HG03196 (cell line): Measurements from ENCODE around the gene HACD3.

Experiments used
- ATAC-seq: cut with Tn5 transposase; IDR thresholded peaks from one replicate; pipeline ENCODE4 v1.9.1; 2021; ENCODE audit not compliant: unreplicated experiment

HACD3 gene, protein sequence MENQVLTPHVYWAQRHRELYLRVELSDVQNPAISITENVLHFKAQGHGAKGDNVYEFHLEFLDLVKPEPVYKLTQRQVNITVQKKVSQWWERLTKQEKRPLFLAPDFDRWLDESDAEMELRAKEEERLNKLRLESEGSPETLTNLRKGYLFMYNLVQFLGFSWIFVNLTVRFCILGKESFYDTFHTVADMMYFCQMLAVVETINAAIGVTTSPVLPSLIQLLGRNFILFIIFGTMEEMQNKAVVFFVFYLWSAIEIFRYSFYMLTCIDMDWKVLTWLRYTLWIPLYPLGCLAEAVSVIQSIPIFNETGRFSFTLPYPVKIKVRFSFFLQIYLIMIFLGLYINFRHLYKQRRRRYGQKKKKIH

GRCh38 chr15:65530318-65531111 lies at the start of gene HACD3:
TSS of gene HACD3 (plus strand) at chr15:65530463. CDS start at chr15:65530632, 169 bp downstream.
- peak; percentile 78 for ATAC-seq

GRCh38 chr15:65484876-65485275 lies 45.4 kb upstream of the HACD3 start:
- ATAC-seq = no peak

- ATAC-seq = no peak
Measured at GRCh38 chr15:65494076-65494475, 36.2 kb upstream of the HACD3 start.

DNA sequence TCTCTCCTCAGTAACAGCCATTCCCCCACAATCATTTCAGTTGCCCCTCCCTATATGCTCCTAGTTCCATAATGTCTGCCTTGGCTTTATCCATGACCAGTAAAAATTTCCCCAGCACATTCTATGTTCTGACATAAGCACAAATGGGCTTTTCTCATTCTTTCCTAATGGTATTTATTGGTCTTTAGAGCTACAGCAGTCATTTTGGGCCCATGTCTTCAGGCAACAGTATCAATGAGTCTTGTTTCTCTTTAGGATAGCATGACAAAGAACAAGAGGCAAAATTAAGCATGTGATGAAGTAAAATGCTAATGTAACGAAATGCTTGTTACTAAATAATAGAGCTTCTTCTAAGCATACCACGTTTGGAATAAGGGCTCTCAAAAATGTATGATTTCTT lies 20.9 kb upstream of the HACD3 start:
- ATAC-seq = no peak

DNA sequence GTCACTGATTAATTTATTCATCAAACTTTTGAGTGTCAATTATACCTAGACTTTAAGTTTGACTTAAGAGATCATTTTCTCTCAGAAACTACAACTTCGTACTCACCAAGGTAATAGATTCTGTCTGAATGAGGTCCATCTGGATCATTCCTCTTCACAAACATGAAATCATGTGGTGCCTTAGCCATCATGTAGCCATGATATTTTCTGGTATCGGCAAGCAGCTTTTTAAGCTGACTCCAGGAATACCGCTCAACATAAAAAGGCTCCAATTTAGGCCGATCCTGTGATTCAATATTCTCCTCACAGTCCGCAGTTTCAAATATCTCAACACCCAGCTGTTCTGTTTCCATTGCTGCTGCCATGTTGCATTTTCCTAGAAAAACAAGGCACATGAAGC lies 18.1 kb upstream of the HACD3 start:
- ATAC-seq = no peak

GRCh38 chr15:65512807-65513416 lies 17.4 kb upstream of the HACD3 start:
- ATAC-seq = no peak

DNA sequence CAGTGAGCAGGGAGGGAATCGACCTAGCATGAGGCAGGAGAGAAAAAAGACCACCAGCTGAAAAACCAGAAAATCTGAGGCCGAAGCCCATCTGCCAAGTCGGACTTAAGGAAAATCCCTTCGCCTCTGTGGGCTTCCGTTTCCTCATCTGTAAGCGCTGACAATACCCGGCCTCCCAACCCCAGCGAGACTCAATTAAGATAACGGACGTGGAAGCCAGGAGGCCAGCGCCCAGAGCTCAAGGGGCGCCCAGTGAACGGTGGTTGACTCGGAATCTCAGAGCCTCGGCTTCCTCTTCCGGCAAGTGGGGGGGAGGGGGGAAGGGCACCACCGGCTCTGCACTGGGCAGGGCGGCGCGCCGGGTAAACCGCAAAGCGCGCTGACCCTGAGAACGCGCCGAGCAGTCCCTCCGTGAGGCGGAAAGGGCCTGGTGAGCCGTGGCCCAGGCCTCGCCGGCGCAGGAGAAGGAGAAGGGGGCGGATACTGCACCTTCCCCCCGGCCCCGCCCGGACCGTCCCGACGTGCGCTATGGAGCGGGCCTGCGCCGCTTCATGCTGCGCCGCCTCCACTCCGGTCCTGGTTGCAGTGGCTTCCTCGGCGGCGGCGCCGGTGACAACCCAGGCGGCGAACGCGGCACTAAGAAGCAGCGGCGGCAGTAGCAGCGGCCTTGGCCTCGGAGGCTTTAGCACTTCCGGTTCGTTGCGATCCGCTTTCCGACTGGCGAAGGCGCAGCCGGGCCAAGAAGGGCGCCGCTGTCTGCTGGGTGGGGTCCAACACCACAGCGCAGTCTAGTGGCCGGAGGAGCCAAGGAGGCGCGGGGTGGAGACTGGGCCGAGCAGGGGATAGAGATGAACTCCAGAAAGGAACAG lies 13.0 kb upstream of the HACD3 start, which contains the start of gene DPP8:
TSS of gene DPP8 (minus strand) at position 693 of the 869 bp plus-strand sequence. CDS start 5,136 bp downstream, outside the sequence.
- peak; percentile 94 for ATAC-seq

GRCh38 chr15:65517866-65518207 lies 12.4 kb upstream of the HACD3 start:
- no peak for ATAC-seq

DNA sequence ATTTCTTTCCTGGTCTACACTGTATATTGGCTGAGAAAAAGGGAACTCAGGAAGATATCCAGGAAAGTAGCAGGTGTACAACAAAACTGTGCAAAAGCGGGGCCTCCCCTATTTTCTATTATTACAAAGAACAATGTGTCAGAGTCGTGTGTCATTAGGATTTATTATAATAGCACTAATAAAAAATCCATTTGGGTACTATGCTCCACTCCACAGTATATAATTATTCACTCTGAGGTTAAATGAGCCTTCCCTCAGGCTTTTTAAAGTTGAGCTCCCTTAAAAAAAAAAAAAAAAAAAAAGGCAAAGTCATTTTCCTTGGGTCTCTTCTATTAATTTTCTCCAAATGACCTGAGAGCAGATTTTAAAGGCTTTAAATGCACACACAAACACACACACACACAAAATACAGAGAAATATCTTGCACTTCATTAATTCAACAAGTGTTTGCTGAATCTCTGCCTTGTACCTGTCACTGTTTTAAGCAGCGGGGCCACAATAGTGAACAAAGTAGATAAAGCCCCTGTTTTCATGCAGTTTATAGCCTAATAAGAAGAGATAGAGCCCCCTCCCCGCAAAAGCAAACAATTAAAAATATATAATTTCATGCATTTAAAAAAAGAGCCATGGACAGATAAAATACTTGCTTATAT lies 11.5 kb upstream of the HACD3 start:
- ATAC-seq = no peak

DNA sequence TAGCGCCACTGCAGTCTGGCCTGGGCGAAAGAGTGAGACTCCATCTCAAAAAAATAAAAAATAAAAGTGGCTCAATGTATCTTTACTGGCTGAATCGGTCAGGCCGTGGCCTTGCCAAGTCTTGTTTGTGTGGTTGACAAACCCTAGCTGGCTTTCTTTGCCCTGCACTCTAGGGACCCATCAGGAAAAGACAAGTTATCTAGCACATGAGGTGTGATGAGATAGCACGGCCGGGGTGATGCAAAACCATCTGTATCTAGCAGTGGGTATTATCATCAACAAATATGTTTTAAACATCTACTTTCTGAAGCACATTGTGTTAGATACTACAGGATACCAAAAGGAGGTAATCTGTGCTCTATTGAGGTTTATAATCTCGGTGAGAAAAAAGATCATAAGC lies 8.9 kb upstream of the HACD3 start:
- no peak for ATAC-seq

GRCh38 chr15:65524226-65524625 lies 6.0 kb upstream of the HACD3 start:
- ATAC-seq = no peak

- ATAC-seq = no peak
Measured at GRCh38 chr15:65525622-65526021, 4.6 kb upstream of the HACD3 start.

DNA sequence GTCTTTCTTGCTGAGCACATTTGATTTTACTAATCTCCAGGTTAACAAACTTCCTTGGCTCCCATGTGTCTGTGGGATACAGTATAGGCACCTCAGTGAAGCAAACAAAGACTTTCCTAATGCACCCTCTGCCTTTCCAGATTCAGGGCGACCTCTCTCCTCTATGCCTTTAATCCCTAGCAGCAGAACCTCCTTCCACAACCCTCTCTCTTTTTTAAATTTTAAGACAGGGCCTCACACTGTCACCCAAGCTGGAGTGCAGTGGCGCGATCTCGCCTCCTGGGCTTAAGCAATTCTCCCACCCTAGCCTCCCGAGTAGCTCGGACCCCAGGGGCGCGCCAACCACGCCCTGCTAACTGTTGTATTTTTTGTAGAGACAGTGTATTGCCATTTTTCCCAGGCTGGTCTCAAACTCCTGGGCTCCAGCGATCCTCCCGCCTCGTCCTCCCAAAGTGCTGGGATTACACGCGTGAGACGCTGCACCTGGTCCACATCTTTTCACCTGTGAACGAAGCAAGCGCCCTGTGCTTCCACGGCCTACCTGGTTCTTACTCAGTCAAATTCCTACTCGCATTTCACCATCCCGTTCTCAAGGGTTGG lies 1.7 kb upstream of the HACD3 start:
- ATAC-seq = no peak

DNA sequence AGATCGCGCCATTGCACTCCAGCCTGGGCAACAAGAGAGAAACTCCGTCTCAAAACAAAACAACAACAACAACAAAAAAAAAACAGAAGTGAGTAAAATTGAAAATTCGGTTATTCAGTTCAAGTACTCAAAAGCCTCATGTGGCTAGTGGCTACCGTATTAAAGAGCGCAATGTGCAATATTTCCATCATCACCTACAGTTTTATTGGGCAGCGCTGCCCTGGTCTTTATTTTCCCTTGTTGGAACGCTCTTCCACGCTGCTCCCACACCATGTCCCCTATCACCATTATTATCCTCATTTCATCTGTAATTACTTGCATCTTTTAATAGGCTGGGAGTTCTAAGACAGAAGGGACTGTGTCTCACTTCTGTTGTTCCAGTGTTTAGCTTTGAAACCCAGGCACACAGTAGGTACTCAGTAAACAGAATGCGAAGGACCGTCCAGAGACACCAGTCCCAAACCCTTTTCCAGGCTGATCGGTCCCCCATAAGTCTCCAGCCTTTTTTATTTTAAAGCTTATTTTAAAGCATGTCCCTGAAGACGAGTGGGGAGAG lies 423 bp upstream of the HACD3 start:
- no peak for ATAC-seq

GRCh38 chr15:65532738-65533051 lies 2.4 kb downstream of the HACD3 start:
- ATAC-seq = no peak

- ATAC-seq = no peak
Measured at GRCh38 chr15:65533057-65533756, 2.9 kb downstream of the HACD3 start.

GRCh38 chr15:65535192-65535591 lies 4.9 kb downstream of the HACD3 start:
- no peak for ATAC-seq

GRCh38 chr15:65540314-65540713 lies 10.1 kb downstream of the HACD3 start:
- no peak for ATAC-seq

DNA sequence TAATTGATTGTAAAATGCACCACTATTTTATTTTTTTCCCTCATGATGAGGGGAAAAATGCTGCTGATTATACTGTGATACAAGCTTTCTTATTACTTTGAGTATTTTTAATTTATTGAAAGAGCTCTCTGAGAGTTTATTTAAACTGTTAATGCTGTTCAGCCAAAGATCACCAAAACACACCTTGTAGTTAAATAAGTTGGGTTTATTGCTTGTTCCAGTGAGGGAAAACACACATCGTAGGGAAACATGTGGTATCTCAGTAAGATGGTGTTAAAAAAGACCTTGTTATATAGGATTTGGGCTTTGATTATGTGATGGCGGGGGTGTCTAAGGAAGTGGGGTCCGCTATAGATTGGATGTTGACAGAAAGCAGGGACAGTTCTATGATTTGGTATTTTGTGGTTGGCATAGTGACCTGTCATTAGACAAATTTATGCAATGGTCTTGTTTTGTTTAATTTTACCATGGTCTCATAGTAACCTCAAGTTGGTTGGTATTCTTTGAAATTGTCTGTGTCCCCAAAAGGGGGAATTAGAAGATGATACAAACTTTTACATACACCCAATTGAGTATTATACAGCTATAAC lies 11.1 kb downstream of the HACD3 start:
- no peak for ATAC-seq
